Fibroblast of pulmonary artery (primary cell): Measurements from ENCODE around the gene SLC6A3.

Experiments used
- DNase-seq: peaks from one replicate; pipeline ENCODE4 v3.0.0-alpha.2; 2010; ENCODE audit warnings: low read depth
- H3K4me3 ChIP-seq: replicated peaks from 2 replicates; pipeline ENCODE4 v1.5.1; 2011; ENCODE audit warnings: low read depth, mild to moderate bottlenecking, control low read depth, low read length, moderate library complexity
- TF ChIP-seq, protein P1 (sequence below): IDR thresholded peaks from 2 replicates; pipeline ENCODE4 v1.5.1; 2011; ENCODE audit warnings: mild to moderate bottlenecking, control low read depth, low read length, inconsistent platforms; ENCODE audit errors: missing control alignments

Gene SLC6A3

DNA sequence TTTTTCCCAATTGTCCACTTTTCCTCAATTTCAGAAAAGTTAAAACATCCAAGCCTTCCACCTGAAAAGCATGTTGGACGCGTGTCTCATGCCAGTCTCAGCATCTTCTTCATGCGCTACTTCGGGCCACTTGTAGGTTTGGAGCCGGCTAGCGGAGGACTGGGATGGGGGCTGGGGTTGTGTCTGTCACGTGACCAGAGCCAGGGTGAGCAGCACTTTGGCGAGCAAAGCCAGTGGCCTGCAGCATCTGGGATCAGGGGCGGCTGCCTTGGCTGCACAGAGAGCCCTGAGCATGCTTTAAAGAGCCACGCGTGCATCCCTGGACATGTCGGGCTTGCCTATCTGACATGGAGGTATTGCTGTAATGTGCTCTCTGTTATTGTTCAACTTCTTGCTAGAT is 41.2 kb downstream of the SLC6A3 start:
- TF ChIP-seq, protein P1, sequence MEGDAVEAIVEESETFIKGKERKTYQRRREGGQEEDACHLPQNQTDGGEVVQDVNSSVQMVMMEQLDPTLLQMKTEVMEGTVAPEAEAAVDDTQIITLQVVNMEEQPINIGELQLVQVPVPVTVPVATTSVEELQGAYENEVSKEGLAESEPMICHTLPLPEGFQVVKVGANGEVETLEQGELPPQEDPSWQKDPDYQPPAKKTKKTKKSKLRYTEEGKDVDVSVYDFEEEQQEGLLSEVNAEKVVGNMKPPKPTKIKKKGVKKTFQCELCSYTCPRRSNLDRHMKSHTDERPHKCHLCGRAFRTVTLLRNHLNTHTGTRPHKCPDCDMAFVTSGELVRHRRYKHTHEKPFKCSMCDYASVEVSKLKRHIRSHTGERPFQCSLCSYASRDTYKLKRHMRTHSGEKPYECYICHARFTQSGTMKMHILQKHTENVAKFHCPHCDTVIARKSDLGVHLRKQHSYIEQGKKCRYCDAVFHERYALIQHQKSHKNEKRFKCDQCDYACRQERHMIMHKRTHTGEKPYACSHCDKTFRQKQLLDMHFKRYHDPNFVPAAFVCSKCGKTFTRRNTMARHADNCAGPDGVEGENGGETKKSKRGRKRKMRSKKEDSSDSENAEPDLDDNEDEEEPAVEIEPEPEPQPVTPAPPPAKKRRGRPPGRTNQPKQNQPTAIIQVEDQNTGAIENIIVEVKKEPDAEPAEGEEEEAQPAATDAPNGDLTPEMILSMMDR = no peak
- H3K4me3 ChIP-seq = no peak overlapping the region
- DNase-seq = no peak

DNA sequence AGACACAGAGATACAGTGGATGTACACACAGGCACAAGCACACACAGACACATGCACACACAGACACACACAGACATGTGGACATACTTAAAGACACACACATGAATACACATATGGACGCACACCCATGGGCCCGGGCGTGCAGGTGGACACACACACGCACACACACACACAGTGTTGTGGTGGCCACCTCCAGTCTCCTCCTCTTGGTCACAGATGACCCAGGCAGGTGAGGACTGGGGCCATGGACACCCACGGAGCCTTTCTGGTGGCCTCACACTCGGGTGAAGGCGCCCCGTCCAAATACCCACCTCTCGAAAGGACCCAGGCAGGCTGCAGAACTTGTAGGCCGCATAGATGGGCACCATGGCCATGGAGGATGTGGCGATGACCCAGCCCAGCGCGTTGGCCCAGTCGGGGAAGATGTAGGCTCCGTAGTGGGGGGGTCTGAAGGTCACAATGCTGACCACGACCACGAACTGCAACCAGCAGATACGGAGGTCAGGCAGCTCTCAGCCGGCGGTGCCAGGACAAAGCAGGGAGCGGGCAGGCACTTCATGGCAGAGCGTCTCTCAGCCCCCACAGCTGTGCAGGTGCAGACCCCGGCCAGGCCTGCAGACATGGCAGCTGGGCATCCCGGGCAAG is 42.5 kb downstream of the SLC6A3 start:
- H3K4me3 ChIP-seq = no peak overlapping the region
- TF ChIP-seq, protein P1 = no peak
- no peak for DNase-seq

DNA sequence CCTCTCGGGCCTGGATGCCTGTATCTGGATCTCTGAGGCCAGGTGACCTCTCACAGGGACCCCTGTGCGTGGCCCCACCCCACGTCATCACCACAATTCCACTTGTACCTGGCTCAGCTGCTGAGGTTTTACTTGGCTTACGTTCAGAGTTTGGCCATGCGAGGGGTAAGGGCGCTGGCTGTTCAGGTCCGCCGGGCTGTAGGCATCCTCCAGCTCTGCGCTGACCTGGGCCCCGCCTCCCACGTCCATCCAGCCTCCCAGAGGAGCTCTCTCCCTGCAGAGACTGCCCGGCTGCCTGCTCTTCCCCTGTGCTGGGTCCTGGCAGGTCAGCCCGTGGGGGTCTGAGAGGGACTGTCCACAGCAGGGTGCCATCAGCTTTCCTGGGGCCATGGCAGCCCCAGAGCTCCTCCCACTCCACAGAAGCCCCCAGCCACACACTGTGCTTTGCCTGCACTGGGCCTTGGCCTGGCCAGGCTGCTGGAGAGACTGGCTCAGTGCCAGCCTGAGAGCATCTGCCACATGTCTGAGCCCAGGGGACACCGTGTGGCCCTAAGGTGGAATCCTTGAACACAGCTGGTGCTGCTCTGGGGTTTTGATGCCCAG is 43.6 kb downstream of the SLC6A3 start:
- DNase-seq = no peak
- no peak overlapping the region for H3K4me3 ChIP-seq
- TF ChIP-seq, protein P1 = no peak

DNA sequence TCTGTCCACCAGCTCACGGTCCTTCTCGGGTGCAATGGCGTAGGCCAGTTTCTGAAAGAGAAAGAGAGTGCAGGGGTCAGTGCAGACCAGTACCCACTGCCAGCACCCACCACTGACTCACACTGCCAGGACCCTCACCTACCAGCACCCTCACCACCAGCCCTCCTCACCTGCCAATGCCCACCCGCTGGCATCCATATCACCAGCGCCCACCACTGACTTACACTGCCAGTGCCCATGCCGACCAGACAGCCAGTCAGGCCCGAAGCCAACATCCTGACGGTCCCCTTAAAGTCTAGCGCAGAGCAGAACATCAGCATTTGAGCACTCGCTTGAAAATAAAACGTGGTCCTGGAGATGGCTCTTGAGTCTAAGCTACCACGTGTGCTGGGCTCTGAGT is 44.3 kb downstream of the SLC6A3 start:
- DNase-seq = no peak
- TF ChIP-seq, protein P1 = no peak
- no peak overlapping the region for H3K4me3 ChIP-seq

DNA sequence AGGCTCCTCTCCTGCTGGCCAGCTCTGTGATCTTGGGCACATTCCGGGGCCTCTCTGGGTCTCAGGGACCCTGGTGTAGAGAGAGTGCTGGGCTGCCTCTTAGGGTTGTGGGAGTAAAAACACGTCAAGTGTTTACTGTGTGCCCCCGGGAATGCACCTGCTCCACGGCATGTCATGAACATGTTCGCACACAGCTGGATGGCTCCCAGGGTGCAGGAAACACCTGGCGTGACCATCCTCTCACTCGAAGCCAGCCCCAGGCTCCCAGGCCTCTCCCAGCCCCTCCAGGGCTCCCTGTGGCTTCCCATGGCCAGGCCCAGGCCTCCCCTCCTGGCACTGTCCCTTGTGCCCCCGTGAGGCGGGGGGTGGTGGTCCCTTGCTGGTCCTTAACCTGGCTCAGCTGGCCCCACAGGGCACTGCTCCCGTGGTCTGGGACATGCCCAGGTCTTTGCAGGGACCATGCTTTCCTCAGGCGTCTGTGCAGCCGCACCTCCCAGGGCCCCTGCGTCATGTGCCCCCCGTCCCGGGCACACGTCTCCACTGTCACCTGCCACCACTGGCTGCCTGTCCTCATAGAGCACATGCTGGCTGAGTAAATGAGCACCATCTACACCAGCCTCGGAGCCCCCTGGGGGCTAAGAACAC is 44.9 kb downstream of the SLC6A3 start:
- TF ChIP-seq, protein P1 = no peak
- H3K4me3 ChIP-seq = no peak overlapping the region
- DNase-seq = no peak

DNA sequence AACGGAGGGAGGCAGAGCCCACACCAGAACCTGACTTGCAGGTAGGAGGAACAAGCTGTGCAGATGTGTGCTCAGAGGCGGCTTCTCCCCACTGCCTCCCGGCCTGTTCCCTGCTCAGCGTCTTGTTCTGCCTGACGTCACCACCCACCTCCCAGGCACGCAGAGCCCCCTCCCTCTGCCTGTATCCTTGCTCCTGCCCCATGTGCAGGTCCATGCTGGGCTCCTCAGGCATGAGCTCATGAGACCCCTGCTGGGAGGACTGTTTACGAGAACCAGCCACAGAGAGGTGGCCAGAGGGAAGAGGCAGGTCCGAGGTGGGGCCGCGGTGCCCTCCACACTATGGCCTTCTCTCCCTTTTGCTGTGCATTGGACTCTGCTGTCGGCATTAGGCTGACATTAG is 45.5 kb downstream of the SLC6A3 start:
- H3K4me3 ChIP-seq = no peak overlapping the region
- no peak for DNase-seq
- TF ChIP-seq, protein P1 = no peak

DNA sequence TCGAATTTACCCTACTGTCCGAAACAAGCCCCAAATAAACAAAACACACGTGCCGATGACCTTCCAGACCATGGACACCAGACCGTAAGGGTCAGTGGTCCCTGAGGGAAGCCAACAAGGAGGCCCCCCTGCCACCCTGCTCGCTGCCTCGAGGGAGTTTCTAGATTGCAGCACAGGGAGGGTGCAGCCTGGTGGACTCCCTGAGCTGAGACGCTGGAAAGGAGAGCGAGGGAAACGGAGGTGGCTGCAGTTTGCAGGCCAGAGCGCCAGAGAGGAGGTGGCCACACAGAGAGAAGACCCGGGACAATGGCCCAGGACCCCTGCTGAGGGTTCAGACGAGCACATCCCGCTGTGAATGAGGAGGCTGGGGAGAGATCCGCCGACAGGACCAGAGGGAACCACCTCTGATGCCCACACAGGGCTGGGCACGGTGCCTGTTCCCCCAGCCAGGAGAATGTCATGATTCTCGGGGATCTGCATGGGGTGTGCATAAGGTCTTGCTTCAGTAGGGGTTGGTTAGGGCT is 48.9 kb downstream of the SLC6A3 start:
- TF ChIP-seq, protein P1 = no peak
- DNase-seq = no peak
- H3K4me3 ChIP-seq = no peak overlapping the region
